NCI-H128 (cell line): Measurements from ENCODE around the gene PACSIN3.
"Not testable (repeated sequence)": the region's sequence is repeated elsewhere in the genome, so short reads cannot be mapped to it uniquely, and the experiment has no call there.

Source experiments
- DNase-seq: peaks from one replicate; lab custom pipeline; 2025; ENCODE audit not compliant: unreplicated experiment; lab: John Stamatoyannopoulos, UW

The PACSIN3 gene

GRCh38 chr11:47198161-47198560 is 11.9 kb upstream of the PACSIN3 start:
- not testable (repeated sequence) for DNase-seq

GRCh38 chr11:47192111-47192510 is 5.9 kb upstream of the PACSIN3 start:
- DNase-seq: no peak

- DNase-seq: not testable (repeated sequence)
Observed at GRCh38 chr11:47191137-47191536, 4.9 kb upstream of the PACSIN3 start.

GRCh38 chr11:47189100-47189834 is 3.0 kb upstream of the PACSIN3 start:
- DNase-seq: no peak

GRCh38 chr11:47188259-47188658 is 2.0 kb upstream of the PACSIN3 start:
- no peak for DNase-seq

- no peak for DNase-seq
Observed at GRCh38 chr11:47187723-47188122, 1.5 kb upstream of the PACSIN3 start.

- no peak for DNase-seq
Observed at GRCh38 chr11:47186700-47187695, 764 bp upstream of the PACSIN3 start.

- peak; percentile 43 for DNase-seq
Observed at GRCh38 chr11:47185305-47186075, 744 bp downstream of the PACSIN3 start.

- DNase-seq: no peak
Observed at GRCh38 chr11:47184711-47185304, 1.4 kb downstream of the PACSIN3 start.

GRCh38 chr11:47183969-47184368 is 2.3 kb downstream of the PACSIN3 start:
- no peak for DNase-seq

- DNase-seq: no peak
Observed at GRCh38 chr11:47183031-47183856, 3.0 kb downstream of the PACSIN3 start.

GRCh38 chr11:47182380-47182779 is 3.9 kb downstream of the PACSIN3 start:
- DNase-seq: no peak

- no peak for DNase-seq
Observed at GRCh38 chr11:47181271-47181670, 5.0 kb downstream of the PACSIN3 start.

- no peak for DNase-seq
Observed at GRCh38 chr11:47180006-47180787, 6.0 kb downstream of the PACSIN3 start.

- DNase-seq: no peak
Observed at GRCh38 chr11:47179655-47179991, 6.6 kb downstream of the PACSIN3 start.

GRCh38 chr11:47178737-47179654 is 7.2 kb downstream of the PACSIN3 start:
- no peak for DNase-seq

GRCh38 chr11:47178316-47178715 is 7.9 kb downstream of the PACSIN3 start:
- DNase-seq: no peak

GRCh38 chr11:47177846-47178245 is 8.4 kb downstream of the PACSIN3 start:
- no peak for DNase-seq
